GM10847 (cell line): ENCODE measurements around the gene MYBPC3.

Experiments used
- POLR2A ChIP-seq: IDR thresholded peaks from 2 replicates; pipeline ENCODE4 v1.6.1; 2011; ENCODE audit not compliant: insufficient read length; ENCODE audit errors: extremely low read depth

MYBPC3 gene

DNA sequence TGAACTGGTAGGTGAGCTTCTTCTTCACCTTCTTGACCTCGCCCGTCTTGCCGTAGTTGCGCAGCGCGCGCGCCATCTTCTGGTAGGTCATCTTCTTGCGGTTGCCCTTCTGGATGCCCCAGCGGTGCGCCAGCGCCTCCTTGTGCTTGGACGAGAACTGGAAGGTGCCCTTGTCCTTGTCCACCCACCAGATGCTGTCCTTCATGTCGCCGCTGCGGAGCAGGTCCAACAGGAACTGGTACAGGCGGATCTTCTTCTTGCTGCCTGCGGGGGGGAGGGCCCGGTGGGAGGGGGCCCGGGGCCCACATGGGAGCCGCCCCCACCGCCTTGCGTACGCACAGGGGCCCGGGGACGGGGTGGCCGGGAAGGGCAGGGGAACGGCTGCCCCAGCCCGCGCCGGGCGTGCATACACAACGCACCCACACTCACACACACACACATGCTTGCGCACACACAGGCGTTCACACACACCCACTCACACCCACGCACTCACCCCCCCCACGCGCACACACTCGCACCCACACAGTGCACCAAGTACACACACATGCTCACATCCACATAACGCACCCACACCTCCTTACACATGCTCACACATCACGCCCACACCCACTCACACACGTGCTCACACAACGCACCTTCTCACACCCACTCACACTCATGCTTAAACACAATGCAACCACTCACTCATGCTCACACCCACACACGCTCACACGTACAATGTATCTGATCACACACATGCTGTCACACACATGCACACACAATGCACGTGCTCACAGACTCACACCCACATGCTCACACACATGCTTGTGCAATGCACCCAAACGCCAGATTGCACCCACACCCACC is 3.0 kb upstream of the MYBPC3 start:
- TF ChIP-seq POLR2A: no peak

DNA sequence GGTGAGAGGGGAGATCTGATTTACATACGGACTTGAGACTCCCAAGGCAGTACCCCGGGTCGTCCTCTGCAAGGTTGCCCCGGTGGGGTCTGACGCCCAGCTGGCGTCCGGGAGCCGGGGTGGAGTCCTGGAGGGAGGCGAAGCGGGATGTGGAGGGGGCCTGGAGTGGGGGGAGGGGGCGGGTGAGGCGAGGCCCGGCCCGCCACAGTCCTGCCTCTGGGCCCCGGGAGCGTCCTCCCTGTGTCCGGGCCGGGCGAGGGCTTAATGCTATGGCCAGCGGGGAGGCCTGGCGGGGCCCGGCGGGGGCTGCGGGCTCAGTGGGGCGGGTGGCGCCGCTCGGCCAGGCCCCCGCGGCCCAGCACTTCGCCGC is 2.4 kb upstream of the MYBPC3 start:
- TF ChIP-seq POLR2A: no peak

DNA sequence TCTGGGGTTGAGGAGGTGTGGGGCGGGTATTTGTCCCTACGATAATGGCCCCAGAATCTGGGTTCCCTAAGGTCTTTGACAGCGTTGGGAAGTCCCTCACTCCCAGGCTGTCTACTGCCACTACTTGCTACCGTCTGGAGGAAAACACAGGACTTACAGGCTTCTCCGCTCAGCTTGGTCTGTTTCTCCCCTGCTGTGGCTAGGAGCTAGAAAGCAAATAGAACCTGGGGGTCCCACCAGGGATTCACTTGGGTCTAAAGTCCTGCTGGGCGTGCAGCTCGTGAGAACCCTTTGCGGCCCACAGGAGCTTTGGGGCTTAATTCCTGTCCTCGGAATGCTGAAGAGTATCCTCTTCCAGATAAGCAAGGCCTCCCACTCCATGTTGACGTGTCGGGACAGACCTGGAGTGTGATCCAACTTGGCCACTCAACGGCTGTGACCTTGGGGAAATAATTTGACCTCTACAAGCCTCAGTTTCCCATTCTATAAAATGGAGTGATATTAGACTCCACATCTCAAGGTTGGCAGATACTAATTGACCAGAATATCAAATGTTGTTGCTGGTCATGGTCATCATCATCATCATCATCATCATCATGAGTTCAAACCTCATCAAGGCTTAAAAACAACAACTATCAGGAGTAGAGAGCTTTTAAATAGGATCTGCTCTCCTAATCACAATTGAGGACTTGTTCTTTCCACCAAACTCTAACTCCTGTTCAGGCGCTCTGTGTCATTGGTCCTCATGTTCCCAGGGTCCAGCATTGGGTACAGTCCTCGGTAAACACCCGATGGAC is 1.7 kb upstream of the MYBPC3 start:
- TF ChIP-seq POLR2A: no peak

DNA sequence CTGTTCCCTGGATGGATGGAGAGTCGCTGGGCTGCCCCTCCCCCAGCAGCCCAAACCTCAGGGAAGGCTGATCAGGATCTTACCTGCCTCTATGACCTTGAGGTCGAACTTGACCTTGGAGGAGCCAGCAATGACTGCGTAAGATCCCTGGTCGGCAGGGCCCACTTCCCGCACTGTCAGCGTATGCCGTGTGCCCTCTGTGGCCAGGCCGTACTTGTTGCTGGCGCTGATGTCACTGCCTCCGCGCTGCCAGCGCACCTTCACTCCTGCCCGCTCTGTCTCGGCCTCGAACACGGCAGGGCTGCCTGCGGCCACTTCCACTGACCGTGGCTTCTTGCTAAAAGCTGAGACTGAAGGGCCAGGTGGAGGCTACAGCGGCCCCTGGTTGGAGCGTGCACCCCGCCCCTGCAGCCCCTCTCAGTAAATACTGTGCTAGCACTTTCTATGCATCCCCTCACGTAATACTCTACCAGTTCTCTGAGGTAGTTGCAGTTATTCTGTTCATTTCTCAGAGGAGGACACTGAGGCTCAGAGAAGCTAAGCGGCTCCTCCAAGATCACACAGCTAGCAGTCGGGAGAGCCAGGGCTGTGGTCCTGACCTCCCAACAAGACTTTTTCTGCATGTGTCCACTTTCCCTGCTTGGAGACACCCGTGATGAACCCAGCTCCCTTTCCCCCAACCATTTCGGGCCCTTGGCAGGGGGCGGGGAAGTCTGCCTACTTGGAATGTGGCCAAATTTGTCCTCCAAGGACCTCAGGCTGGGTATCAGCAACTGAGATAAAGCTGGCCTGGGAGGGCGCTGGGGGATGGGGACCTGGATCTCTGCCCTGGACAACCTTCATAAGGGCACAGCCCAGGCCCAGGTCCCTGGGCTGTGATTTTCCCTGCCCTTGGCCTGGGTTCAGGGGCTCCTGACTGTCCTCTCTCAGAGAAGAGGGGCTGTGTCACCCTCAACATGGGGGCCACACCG is 1.1 kb downstream of the MYBPC3 start:
- TF ChIP-seq POLR2A: no peak

DNA sequence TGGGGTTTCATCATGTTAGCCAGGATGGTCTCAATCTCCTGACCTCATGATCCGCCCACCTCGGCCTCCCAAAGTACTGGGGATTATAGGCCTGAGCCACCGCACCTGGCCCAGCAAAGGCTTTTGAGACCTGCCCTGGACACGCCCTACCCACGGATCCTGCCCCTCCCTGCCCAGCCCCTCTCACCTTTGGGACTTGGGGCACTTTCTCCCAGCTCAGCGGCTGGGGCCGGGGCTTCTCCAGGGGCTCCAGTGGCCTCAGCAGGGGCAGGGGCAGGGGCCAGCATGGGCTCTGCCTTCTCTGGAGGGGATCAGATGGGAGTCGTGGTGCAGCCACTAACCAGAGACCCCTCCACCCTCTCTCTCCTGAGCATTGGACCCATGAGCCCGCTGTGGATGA is 2.2 kb downstream of the MYBPC3 start:
- no peak for TF ChIP-seq POLR2A

DNA sequence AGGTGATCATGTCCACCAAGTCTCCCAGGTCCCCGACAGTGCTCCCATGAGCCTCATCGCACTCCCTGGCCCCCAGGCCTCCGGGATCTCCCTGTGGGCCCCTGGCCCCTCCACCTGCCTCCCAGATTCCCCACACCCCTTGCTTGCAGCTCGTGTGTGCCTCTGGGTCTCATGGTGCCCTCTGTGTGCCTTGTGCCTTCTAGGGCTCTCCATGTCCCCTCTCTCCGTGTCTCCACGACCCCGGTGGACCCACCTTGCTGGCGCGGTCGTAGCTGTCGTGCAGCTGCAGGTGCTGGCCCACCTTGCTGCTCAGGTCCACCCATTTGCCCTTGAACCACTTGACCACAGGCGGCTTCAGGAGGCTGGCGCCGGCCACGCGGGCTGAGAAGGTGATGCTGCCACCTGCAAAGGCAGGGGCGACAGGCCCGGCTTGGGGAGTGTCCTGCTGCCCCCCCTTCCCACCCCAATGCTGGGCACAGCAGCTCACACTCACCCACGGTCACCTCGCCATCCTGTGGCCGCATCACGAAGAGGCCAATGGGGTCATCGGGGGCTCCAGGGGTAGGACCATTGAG is 2.9 kb downstream of the MYBPC3 start:
- no peak for TF ChIP-seq POLR2A

DNA sequence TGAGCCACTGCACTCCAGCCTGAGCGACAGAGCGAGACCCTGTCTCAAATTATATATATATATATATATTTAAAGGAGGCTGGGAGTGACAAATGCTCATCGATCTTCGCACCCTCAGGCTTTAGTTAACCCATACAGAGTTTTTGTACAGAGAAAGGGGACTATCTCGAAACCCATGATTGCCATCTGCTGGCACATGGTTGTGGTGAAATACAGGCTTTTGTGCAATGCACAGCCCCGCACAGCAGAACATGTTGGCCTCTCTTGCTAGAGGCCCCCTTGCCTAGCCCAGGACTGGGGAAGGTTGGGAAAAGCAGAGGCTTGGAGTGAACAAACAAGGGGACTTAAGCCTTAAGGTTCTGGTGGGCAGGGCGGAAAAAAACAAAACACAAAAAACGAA is 3.6 kb downstream of the MYBPC3 start:
- no peak for TF ChIP-seq POLR2A

DNA sequence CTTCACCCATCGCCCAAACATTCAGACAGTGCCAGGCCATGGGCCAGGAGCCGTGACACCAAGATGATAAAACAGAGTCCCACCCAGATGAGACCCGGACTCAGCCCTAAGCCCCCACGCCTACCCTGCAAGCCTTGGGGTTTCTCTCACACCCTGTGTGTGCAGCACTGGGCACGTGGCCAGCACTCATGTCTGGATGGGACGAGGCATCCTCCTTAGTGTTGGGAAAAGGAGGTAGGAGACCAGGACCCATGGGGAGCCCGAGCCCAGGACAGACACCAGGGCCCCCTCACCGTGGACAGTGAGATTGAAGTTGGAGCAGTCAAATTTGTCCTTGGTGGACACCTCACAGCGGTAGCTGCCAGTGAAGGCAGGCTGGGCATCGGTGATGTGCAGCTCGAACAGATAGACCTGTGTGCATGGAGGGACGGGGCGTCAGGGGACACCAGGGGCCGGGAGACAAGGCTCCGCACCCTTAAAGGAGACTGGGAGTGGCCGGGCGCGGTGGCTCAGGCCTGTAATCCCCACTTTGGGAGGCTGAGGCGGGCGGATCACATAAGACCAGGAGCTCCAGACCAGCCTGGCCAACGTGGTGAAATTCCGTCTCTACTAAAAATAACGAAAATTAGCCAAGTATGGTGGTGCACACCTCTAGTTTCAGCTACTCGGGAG is 4.2 kb downstream of the MYBPC3 start:
- no peak for TF ChIP-seq POLR2A

DNA sequence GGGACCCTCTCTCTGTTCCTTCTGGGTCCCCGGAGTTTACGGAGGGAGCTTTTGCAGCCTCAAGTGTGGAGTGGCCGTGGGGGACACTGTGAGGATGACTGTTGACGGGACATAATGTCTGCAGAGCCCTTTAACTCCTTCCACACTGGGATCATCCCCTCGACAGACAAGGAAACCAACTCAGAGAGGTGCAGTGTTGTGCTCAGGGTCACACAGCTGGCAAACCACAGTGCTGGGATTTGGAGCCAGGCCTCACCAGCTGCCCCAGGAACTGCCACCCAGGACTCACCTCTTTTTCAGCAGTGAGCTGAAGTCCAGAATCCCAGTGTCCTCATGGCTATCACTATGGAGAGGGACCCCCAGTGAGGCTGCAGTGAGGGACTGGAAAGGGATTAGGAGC is 5.4 kb downstream of the MYBPC3 start:
- no peak for TF ChIP-seq POLR2A

DNA sequence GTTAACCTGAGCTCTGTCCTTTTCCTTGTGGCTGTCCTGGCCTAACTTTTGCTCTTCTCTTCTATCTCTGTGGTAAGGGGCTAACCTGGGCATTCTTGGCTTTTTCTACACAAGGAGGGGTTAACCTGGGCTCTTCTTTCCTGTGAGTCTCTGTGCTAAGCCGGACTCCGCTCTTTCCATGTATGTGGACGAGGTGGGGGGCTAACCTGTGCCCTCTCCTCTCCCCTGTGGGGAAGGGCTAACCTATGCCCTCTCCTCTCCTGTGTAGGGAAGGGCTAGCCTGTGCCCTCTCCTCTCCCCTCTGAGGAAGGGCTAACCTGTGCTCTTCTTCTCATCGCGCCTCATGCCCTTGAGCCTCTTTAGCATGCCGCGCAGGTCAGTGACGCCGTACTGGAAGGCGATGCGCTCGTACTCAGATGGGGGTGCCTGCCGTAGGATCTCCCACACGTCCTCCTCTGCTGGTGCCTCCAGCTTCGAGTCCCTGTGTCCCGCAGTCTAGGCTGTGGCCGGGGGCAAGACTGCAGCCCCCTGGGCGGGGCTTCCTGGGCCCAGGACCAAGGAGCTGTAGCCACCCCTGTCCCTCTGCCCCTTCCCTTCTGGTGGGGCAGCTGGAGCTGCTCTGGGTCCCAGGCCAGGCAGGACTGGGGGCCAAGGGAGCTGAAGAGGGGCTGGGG is 6.5 kb downstream of the MYBPC3 start:
- TF ChIP-seq POLR2A: no peak

DNA sequence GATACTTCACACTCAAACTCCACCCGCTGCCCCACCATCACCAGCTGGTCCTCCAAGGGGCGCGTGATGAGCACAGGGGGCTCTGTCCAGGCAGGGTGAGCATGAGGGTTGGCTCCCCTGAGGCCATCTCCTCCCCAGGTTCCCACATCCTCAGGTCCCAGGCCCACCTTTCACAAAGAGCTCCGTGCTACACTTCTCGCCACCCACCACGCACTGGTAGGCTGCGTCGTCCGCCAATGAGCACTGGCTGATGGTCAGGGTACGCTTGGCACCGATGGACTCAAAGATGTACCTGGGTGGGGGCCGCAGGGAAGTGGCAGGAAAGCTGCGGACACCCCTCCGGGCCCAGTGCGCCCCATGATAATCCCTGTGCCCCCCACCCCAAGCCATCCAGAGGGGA is 9.6 kb downstream of the MYBPC3 start:
- no peak for TF ChIP-seq POLR2A

DNA sequence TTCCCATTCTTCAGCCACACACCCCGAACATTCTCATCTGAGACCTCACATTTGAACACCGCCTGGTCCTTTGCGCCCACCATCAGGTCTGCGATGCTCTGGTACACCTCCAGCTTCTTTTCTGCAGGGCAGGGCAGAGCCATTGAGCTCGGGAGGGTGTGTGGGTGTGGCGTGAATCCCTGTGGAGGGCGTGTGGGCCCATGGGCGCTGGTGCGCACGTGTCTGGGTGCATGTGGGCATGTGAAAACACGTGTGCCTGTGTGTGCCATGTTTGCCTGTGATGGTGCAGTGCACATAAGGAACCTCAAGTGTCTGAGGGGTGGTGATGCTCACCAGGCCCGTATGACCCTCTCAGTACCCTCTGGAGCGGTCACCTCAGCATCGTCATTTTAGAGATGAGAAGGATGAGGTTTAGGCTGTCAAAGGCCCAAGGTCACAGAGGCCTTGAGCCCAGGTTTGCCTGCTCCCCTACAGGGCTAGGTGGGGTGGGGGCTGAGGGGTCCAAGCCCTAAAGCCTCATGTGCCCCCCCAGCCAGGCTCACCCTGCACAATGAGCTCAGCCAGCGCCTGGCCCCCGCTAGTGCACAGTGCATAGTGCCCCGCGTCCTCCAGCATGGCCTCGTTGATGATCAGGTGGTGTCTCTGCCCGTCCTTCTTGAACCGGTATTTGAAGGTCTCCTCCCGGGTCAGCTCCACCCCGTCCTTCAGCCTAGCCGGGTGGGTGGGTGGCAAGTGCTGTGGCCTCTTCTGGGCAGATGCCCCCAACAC is 10.3 kb downstream of the MYBPC3 start:
- TF ChIP-seq POLR2A: no peak
